Activated B cell treated with CpG ODN at 0.5 μM for 24 hours (primary cell): ENCODE results near the gene SMIM30. TPM values are rescaled to one million over a fixed set of nuclear protein-coding genes. Genes with fewer than 3 reads are reported as not detected.

Experiments
- ATAC-seq: fragments of 200-7000 bp; cut with Tn5 transposase; one replicate; pipeline ENCODE4 v1.10.0; 2021; ENCODE audit warnings: low read depth, mild to moderate bottlenecking, moderate library complexity
- CTCF ChIA-PET: fragments of 350-600 bp; sonication (Branson Sonifier 250); formaldehyde crosslinking; loops from one replicate; lab custom pipeline; 2021; ENCODE audit warnings: antibody characterized with exemption; lab: Charles Lee
- POLR2A ChIA-PET: fragments of 350-600 bp; sonication (Branson Sonifier 250); formaldehyde crosslinking; loops from one replicate; lab custom pipeline; 2021; ENCODE audit warnings: antibody characterized with exemption; lab: Charles Lee
- DNase-seq: peaks from one replicate; pipeline ENCODE4 v3.0.0; 2022
- H3K27ac Mint-ChIP-seq: one replicate; pipeline ENCODE4 v1.8.0; 2020; ENCODE audit warnings: mixed read lengths
- H3K27me3 Mint-ChIP-seq: one replicate; pipeline ENCODE4 v1.8.0; 2021; ENCODE audit warnings: mixed read lengths
- H3K36me3 Mint-ChIP-seq: one replicate; pipeline ENCODE4 v1.8.0; 2021; ENCODE audit warnings: low read depth, mixed read lengths
- H3K4me1 Mint-ChIP-seq: one replicate; pipeline ENCODE4 v1.8.0; 2021; ENCODE audit warnings: mixed read lengths
- H3K4me3 Mint-ChIP-seq: one replicate; pipeline ENCODE4 v1.8.0; 2020; ENCODE audit warnings: mild to moderate bottlenecking, mixed read lengths
- H3K9me3 Mint-ChIP-seq: one replicate; pipeline ENCODE4 v1.8.0; 2020; ENCODE audit warnings: mixed read lengths
- intact Hi-C: fragments of 100-400 bp; cut with micrococcal nuclease; formaldehyde crosslinking; loops from one replicate; pipeline ENCODE4 v1.15.1; 2024
- total RNA-seq: library from RNA; stranded (reverse); gene quantifications from 2 replicates; pipeline ENCODE4 v1.2.3, GENCODE V29; 2022
- TF ChIP-seq, protein P1 (sequence below): fragments of 200-600 bp; IDR thresholded peaks from one replicate; pipeline ENCODE4 v1.8.0; 2022; ENCODE audit warnings: antibody characterized with exemption, mild to moderate bottlenecking

The SMIM30 gene
- total RNA-seq, 1 donor from 2014 or later: 28.7 TPM

DNA sequence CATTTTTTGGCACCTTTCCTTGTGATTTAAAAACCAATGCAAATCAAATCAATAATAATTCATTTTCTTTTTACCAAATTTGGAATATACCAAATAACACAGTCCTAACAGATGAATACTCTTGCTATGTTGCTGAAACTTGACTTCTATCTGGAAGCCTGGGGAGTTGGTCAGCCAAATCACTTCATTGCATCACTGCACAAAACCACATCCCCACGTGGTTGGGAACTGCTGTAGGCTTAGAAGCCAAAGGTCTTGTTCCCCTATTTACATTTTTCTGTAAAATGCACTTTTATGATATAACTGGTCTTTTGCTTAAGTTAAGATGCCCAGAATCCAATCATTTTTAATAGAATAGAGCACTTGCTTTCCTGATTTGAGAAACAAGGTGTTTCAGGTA, 46.9 kb downstream of the SMIM30 start:
- Mint-ChIP-seq H3K9me3 (no peaks in the 10 kb centered on the region), H3K27me3 (peaks cover 8% of the 10 kb centered on the region), H3K36me3 (no peaks in the 10 kb centered on the region), H3K27ac (no peak overlapping the region), H3K4me1 (peaks cover 3% of the 10 kb centered on the region), H3K4me3 (no peak overlapping the region)
- CTCF ChIA-PET: no interaction called here
- DNase-seq: no peak
- TF ChIP-seq, protein P1, sequence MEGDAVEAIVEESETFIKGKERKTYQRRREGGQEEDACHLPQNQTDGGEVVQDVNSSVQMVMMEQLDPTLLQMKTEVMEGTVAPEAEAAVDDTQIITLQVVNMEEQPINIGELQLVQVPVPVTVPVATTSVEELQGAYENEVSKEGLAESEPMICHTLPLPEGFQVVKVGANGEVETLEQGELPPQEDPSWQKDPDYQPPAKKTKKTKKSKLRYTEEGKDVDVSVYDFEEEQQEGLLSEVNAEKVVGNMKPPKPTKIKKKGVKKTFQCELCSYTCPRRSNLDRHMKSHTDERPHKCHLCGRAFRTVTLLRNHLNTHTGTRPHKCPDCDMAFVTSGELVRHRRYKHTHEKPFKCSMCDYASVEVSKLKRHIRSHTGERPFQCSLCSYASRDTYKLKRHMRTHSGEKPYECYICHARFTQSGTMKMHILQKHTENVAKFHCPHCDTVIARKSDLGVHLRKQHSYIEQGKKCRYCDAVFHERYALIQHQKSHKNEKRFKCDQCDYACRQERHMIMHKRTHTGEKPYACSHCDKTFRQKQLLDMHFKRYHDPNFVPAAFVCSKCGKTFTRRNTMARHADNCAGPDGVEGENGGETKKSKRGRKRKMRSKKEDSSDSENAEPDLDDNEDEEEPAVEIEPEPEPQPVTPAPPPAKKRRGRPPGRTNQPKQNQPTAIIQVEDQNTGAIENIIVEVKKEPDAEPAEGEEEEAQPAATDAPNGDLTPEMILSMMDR: no peak
- POLR2A ChIA-PET: no interaction called here
- intact Hi-C loops: no loop called here
- ATAC-seq: no peak

Other genes with a start within 250 kb of the SMIM30 start
- not detected in 2 replicates for gene GPR85, start 31.7 kb downstream of the SMIM30 start, total RNA-seq